ENCODE data around the gene DLL4.
"Not testable (repeated sequence)": the region's sequence is repeated elsewhere in the genome, so short reads cannot be mapped to it uniquely, and the experiment has no call there.

The DLL4 gene

DNA sequence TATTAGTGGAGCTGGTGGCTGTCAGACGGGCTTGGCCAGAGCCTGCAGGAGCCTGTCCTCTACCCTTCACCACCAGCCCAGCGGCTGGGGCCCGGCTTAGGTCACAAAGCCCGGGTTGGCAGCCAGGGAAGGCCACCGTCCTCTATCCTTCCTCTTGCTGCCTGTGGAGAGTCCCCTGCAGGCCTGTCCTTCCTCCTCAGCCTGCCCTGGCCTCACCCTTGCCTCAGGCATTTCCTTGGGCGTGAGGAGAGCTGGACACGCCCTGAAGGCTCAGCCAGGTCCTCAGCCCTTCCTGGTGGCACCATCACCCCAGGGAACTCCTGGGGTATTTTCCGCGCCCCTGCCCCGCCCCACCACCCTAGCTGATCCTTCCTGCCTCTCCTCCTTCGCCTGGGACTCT lies 31.8 kb downstream of the DLL4 start:
- no peak for DNase-seq

DNA sequence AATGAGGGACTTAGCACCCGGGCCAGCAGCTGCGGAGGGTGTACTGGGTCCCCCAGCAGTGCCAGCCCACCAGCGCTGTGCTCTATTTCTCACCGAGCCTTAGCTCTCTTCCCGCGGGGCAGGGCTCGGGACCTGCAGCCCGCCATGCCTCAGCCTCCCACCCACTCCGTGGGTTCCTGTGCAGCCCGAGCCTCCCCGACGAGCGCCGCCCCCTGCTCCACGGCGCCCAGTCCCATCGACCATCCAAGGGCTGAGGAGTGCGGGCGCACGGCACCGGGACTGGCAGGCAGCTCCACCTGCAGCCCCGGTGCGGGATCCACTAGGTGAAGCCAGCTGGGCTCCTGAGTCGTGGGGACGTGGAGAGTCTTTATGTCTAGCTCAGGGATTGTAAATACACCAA lies 32.6 kb downstream of the DLL4 start:
- not testable (repeated sequence) for DNase-seq

DNA sequence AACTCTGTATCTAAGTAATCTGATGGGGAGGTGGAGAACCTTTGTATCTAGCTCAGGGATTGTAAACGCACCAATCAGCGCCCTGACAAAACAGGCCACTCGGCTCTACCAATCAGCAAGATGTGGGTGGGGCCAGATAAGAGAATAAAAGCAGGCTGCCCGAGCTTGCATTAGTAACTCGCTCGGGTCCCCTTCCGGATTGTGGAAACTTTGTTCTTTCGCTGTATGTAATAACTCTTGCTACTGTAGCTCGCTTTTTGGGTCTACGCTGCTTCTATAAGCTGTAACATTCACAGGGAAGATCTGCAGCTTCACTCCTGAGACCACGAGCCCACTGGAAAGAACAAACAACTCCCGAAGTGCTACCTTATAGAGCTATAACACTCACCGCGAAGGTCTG lies 33.2 kb downstream of the DLL4 start:
- not testable (repeated sequence) for DNase-seq

DNA sequence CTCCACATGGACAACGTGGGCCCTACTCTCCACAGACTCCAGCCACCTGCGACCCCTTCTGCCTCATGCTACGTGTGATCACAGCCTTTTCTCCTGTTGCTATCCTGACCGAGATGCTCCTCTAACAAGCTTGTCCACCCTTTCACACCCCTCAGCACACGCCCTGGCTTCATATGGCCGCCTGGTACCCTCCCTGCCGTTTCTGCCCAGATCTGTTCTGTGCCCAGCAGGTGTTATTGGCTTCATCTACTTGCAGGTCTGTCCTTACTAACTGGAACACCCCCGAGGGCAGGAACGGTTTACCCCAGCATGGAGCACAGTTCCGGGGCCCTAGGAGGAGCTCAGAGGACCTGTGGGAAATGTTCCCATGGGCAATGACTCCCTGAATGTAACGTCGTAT lies 34.1 kb downstream of the DLL4 start:
- DNase-seq, result no peak

DNA sequence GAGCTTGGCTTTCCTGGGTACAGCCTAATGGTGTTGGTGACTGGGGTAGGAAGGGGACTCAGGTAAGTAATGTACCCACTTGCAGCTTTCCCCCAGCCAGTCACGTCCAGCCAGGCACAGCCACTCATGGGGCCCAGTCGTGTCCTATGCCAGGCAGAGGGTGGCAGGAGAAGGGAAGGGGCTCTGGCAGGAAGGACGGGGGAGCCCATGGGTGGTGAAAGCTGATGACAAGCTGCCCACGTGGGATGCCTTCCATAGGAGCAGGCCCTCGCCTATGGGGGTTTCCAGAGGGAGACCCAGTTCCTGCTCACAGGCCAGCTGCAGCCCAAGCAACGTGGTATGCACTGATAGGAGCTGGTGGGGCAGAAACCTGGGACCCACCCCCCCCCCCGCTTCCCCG lies 34.9 kb downstream of the DLL4 start:
- DNase-seq, result no peak

DNA sequence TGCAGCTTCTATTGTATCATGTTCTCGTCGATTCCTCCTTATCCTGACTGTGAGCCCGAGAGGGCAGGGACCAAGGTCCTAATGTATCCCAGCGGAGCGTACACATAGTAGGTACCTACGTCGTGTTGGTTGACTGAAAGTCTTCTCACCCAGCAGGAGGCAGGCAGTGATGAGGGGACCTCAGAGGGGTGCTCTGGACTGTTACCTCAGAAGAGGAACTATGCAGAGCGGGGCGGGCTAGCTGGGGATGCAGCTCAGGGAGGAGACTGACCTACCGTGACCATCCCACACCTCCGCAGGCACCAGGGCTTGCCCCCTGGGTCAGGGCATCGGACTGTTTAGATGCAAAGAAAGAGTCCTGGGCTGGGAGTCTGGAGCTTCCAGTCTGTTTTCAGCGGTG lies 35.5 kb downstream of the DLL4 start:
- no peak for DNase-seq

DNA sequence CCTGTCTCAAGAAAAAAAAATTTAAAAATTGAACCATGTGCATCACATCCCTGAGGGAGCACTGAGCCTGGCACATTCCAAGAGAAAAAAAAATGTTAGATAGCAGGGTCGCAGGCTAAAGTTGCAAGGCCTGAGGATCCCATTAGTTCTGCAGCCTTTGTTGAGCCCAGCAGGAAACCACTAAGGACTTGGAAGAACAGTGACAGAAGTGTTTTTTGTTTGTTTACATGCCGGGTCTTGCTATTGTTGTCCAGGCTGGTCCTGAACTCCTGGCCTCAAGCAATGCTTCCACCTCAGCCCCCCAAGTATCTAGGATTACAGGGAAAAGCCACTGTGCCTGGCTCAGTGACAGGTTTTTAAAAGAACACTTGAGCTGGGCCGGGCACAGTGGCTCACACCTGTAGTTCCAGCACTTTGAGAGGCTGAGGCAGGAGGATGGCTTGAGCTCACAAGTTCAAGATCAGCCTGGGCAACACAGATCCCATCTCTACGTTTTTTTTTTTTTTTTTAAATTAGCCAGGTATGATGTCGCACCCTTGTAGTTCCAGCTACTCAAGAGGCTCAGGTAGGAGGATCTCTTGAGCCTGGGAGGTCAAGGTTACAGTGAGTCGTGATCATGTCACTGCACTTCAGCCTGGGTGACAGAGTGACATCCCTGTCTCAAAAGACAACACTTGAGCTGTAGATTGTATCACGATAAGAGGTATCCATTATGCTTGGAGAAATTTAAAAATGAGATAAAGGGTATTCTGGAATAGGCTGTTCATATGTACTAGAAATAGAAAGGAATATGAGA lies 39.3 kb downstream of the DLL4 start:
- DNase-seq, result no peak

DNA sequence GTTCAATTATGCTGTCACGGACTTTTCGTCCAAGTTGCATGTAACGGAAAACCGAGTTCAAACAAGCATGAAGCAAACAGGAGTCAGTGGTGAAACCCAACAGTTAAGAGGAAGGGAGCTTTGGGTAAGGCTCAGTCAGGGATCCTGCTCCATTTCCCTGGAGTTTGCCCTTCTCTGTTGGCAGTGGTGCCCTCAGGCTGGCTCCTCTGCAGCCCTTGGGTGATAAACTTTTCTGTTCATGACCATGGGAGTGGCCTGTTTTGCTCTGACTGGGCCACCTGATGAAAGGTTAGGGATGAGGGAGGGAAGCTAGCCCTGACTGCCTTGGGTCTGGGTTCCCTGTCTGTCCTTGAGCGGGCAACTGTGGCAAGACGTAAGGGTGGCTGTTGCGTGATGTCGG lies 40.2 kb downstream of the DLL4 start:
- no peak for DNase-seq

DNA sequence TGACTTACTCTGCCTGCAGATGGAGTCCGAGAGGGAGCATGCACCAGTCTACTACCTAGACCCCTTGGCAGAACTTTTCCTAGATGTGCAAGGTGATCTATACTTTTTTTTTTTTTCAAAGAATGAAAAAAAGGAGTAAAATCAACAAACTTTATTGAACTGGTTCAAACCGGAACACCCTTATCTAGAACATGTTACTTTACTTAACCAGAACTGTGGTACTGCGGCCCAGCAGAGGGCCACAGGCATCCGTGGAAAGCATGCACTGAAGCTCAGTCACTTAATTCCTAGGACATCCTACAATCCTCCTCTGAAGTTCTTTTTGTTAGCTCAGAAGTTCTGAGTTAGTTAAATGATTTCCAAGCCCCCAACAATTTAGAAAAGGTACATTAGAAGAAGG lies 45.7 kb downstream of the DLL4 start:
- no peak for DNase-seq

DNA sequence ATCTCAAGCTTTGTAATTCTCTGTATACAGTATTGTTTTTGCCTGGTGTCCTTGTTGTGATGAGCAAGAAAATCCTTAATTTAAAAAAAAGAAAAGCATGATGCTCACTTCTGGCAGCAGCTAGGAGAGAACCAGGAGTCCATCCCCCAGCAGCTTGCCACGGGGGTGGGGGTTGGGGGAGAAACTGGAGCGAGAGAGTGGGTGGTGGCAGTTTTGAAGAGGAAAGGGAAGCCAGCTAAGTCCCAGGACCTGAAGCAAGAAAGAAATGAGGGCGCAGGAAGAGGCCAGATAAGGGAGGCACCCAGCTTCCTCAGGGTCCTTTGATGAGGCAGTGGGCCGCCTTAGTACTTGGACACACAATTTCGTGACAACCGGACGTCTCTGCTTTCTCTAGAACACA lies 47.7 kb downstream of the DLL4 start:
- no peak for DNase-seq

DNA sequence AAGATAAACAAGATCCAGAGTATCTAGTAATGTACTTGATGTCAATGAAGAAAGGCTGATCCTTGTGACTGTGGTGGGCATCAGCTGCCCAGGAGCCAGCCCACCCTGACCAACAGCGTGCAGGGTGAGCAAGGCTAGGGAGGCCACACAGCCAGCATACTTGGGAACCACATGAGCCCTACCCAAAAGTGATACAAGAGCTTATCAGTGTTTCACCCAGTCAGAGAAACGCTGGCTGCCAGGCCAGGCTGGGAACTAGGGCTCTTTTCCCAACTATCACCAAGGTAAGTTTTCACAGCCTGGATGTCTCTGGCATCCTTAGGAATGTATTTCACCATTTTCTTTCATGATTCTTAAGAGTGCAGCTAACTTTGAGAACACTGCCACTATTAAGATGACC lies 49.0 kb downstream of the DLL4 start:
- no peak for DNase-seq

DNA sequence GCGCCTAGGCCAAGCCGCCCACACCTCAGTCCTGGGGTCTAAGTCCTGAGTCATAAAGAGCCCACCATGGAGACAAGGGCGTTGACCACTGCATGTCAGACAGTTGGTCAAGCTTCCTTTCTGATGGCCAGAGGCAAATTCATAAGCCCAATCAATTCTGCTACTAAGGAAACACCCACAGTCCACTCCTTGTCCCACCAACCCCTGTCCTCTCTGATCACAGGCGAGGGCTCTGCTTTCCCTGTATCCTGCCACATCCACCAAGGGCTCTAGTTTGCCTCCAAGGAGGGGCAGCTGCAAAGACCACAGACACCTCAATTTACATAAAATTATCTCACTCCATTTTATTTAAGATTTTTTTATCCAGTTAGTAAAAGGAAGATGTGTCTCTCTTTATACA lies 49.4 kb downstream of the DLL4 start:
- DNase-seq, result no peak

DNA sequence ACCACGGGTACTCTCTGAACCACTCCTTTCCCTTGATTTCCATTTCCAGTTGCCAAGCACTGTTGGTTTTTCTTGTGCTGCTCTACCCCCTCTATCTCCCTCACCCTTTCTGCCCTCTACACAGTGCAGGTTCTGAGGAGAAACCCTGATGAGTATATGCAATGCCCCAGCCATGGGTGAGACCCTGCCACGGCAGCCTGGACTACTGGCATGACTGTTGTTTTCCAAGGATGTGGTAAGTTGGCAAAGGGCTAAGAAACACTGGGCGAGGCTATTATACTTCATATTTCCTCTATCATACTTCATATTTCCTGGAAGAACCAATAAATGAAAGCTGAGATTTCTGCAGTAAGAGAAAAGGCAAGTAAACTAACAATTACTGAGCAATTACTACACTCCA lies 52.0 kb downstream of the DLL4 start:
- DNase-seq, result no peak

DNA sequence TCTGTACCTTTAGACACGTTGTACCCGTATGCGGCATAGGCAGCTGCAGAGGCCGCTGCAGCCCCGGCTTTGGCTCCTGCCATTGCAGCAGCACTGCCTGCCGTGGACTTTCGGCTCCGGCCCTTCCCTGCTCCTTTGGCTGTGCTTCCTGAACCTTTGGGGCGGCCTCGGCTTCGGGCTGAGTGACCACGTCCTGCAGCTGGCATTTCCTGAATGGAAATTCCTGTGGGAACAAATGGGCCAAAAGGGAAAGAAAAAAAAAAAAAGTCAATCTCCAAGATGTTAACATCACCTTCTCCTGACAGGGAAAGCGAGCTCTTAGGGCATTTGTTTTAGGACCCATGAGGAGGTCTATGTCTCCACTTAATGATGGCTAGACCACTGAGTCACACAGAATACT lies 53.7 kb downstream of the DLL4 start:
- no peak for DNase-seq

DNA sequence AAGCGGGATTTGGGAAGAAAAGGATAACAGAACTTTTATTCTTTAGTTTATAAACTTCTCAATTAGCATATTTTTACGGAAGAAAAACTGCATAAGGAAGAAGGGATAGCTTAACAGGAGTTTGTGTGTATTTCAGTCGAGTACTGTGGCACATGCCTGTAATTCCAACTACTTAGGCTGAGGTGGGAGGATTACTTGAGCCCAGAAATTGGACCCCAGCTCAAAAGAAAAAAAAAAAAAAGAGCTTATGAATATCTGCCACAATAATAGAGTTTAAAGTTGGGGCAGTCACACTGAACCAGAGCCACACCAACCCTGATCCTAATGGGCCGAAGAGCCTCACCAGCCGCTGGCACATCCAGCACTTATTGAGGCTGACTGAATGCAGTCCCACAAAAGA lies 55.3 kb downstream of the DLL4 start:
- no peak for DNase-seq

DNA sequence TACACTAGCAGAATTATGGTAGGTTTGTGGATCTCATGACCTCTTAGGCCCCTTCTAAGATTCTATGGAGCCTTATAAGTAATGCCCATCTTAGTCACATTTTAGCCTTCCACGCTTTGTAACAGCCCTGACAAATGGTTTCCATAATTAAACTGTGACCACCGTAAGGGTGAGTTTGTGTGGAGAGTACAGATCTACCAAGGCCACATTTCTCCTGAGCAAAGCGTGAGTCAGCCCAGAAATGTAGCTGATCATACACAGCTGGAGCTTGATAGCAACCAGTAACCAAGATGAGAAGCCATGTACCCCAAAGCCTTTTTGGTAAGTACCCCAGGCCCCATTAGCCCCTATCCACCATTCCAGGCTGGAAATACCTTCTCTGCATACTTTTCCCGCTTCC lies 55.8 kb downstream of the DLL4 start:
- no peak for DNase-seq

DNA sequence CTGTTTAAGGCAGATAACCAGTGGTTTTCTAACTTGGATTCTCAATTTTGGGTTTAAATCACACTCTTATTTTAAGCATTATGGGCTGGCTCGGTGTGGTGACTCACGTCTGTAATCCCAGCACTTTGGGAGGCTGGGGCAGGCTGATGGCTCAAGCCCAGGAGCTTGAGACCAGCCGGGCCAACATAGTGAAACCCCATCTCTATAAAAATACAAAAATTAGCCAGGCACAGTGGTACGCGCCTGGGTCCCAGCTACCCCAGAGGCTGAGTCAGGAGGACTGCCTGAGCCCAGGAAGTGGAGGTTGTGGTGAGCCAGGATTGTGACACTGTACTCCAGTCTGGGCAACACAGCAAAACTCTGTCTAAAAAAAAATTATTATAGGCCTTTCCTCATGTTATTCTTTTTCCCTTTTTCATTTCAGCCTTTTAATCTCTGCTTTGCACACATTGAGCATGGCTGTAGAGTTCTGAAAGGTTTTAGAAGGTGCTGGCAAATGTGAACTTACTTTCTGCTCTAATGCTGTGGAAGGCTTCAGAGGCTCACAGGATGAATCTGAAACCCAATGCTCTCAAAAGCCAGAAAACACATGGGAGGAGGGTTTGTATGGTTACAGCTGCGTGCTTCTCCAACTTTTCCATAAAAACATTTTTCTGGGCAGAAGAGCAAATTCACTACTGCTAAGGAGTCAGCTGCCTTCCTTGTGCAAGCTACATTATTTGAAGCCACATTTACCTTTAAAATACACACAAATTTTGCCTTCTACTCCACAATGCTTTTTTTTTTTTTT lies 56.6 kb downstream of the DLL4 start:
- no peak for DNase-seq

DNA sequence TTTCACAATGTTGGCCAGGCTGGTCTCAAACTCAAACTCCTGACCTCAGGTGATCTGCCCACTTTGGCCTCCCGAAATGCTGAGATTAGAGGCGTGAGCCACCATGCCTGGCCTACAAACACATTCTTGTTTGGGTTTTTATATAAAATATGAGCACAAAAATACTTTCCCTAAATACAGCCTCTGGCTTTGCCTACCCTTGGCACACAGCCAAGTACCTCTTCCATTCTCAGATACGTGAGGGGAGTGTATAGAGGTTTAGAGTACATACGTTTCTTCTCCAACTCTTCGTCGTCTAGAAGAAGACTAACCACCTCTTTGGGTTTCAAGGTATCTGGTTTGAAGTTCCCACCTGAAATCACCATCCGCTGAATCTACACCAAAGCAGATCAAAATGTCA lies 57.7 kb downstream of the DLL4 start:
- DNase-seq, result no peak

DNA sequence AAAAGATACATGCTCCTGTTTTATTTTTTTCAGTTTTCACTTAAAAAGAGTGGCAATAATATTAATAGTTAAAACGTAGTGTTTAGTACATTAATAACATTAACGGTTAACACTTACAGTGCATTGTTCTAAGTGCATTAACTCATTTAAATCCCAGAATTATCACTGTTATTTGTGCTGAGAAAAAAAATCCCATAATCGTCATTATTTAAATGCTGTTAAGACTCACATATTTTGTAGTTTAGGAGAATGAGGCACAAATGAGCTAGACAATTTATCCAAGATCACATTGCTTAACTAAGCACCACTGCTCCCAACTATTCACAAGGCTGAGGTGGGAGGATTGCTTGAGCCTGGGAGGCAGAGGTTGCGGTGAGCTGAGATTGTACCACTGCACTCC lies 59.0 kb downstream of the DLL4 start:
- no peak for DNase-seq
